GM23338 (cell line): Measurements from ENCODE around the gene SELENOW. TPM values are rescaled to one million over a fixed set of nuclear protein-coding genes. Genes with fewer than 3 reads are reported as not detected.

Source experiments
- ATAC-seq: fragments of 200-7000 bp; cut with Tn5 transposase; 3 replicates; pipeline ENCODE4 v1.9.1; 2020
- DNase-seq: peaks from one replicate; pipeline ENCODE4 v3.0.0-alpha.2; 2015; ENCODE audit warnings: low spot score
- H2AFZ ChIP-seq: fragments of 200-600 bp; sonication (generic); 2 replicates; pipeline ENCODE4 v1.8.0; 2016; ENCODE audit warnings: antibody characterized with exemption, mild to moderate bottlenecking, moderate library complexity
- H3F3A ChIP-seq: fragments of 200-600 bp; sonication (generic); replicated peaks from 2 replicates; pipeline ENCODE4 v1.8.0; 2017; ENCODE audit warnings: antibody characterized with exemption, mixed run types, low read depth
- H3K27ac ChIP-seq: fragments of 200-600 bp; sonication (generic); 2 replicates; pipeline ENCODE4 v1.6.1; 2016; ENCODE audit warnings: low read depth
- H3K27me3 ChIP-seq: fragments of 200-600 bp; sonication (generic); 2 replicates; pipeline ENCODE4 v1.8.0; 2016; ENCODE audit warnings: mild to moderate bottlenecking, mixed run types, moderate library complexity; ENCODE audit not compliant: insufficient read depth
- H3K36me3 ChIP-seq: fragments of 200-600 bp; sonication (generic); 2 replicates; pipeline ENCODE4 v1.8.0; 2016; ENCODE audit warnings: mild to moderate bottlenecking; ENCODE audit not compliant: insufficient read depth
- H3K4me1 ChIP-seq: fragments of 200-600 bp; sonication (generic); 2 replicates; pipeline ENCODE4 v1.8.0; 2016; ENCODE audit warnings: mild to moderate bottlenecking, moderate library complexity; ENCODE audit not compliant: insufficient read depth
- H3K4me2 ChIP-seq: fragments of 200-600 bp; sonication (generic); 2 replicates; pipeline ENCODE4 v1.7.1; 2017; ENCODE audit warnings: mixed run types
- H3K4me3 ChIP-seq: fragments of 200-600 bp; sonication (generic); 2 replicates; pipeline ENCODE4 v1.6.1; 2016; ENCODE audit warnings: mixed run types
- H3K79me2 ChIP-seq: fragments of 200-600 bp; sonication (generic); replicated peaks from 2 replicates; pipeline ENCODE4 v1.8.0; 2017; ENCODE audit warnings: mild to moderate bottlenecking; ENCODE audit not compliant: insufficient read depth
- H3K9me2 ChIP-seq: fragments of 200-600 bp; sonication (generic); 2 replicates; pipeline ENCODE4 v1.8.0; 2017; ENCODE audit not compliant: insufficient read depth
- H4K20me1 ChIP-seq: fragments of 200-600 bp; sonication (generic); replicated peaks from 2 replicates; pipeline ENCODE4 v1.8.0; 2017; ENCODE audit warnings: mild to moderate bottlenecking; ENCODE audit not compliant: insufficient read depth
- H3K27ac Mint-ChIP-seq: 2 replicates; pipeline ENCODE4 v1.8.0; 2020; ENCODE audit warnings: inconsistent platforms, mild to moderate bottlenecking, moderate library complexity, mixed read lengths
- H3K27me3 Mint-ChIP-seq: 3 replicates; pipeline ENCODE4 v1.8.0; 2022; ENCODE audit warnings: low read depth, mild to moderate bottlenecking, moderate library complexity, mixed read lengths, inconsistent platforms; ENCODE audit not compliant: insufficient read depth, poor library complexity
- H3K36me3 Mint-ChIP-seq: 3 replicates; pipeline ENCODE4 v1.8.0; 2021; ENCODE audit warnings: low read depth, mild to moderate bottlenecking, inconsistent platforms, moderate library complexity, mixed read lengths
- H3K4me1 Mint-ChIP-seq: 3 replicates; pipeline ENCODE4 v1.8.0; 2020; ENCODE audit warnings: mild to moderate bottlenecking, inconsistent platforms, mixed read lengths
- H3K4me3 Mint-ChIP-seq: 3 replicates; pipeline ENCODE4 v1.8.0; 2021; ENCODE audit warnings: moderate library complexity, mild to moderate bottlenecking, inconsistent platforms, mixed read lengths
- H3K9me3 Mint-ChIP-seq: 3 replicates; pipeline ENCODE4 v1.8.0; 2020; ENCODE audit warnings: moderate library complexity, mild to moderate bottlenecking, inconsistent platforms, mixed read lengths
- CREB1 ChIP-seq: fragments of 250-450 bp; sonication (Bioruptor Pico); IDR thresholded peaks from 2 replicates; pipeline ENCODE4 v1.5.0; 2020; ENCODE audit warnings: low read depth, mild to moderate bottlenecking, moderate library complexity
- EZH2 ChIP-seq: fragments of 200-600 bp; sonication (generic); IDR thresholded peaks from one replicate; pipeline ENCODE4 v1.8.0; 2017; ENCODE audit warnings: antibody characterized with exemption, mild to moderate bottlenecking, low read depth; ENCODE audit not compliant: unreplicated experiment
- EZH2phosphoT487 ChIP-seq: fragments of 200-600 bp; sonication (generic); IDR thresholded peaks from one replicate; pipeline ENCODE4 v1.8.1; 2018; ENCODE audit warnings: antibody characterized with exemption; ENCODE audit not compliant: unreplicated experiment
- JUNB ChIP-seq: IDR thresholded peaks from one replicate; pipeline ENCODE4 v1.6.1; 2016; ENCODE audit warnings: antibody characterized with exemption; ENCODE audit not compliant: unreplicated experiment
- NANOG ChIP-seq: IDR thresholded peaks from 2 replicates; pipeline ENCODE4 v1.6.1; 2016; ENCODE audit warnings: antibody characterized with exemption, borderline replicate concordance
- POLR2AphosphoS5 ChIP-seq: IDR thresholded peaks from 2 replicates; pipeline ENCODE4 v1.6.1; 2016; ENCODE audit warnings: antibody characterized with exemption, low read depth
- STAT1 ChIP-seq: IDR thresholded peaks from one replicate; pipeline ENCODE4 v1.6.1; 2016; ENCODE audit warnings: antibody characterized with exemption; ENCODE audit not compliant: unreplicated experiment
- ZNF114 ChIP-seq: fragments of 250-450 bp; sonication (Bioruptor Pico); IDR thresholded peaks from 2 replicates; pipeline ENCODE4 v1.5.0; 2020; ENCODE audit warnings: mild to moderate bottlenecking, moderate library complexity
- ZNF331 ChIP-seq: fragments of 250-450 bp; sonication (Bioruptor Pico); IDR thresholded peaks from 2 replicates; pipeline ENCODE4 v1.5.0; 2020; ENCODE audit warnings: low read depth, mild to moderate bottlenecking, moderate library complexity
- polyA plus RNA-seq: library from polyadenylated mRNA; unstranded; fragments of >200 nt; fragmentation: Nextera tagmentation; extraction: Ambion mirVana; gene quantifications from 2 replicates; pipeline ENCODE4 v1.2.1, GENCODE V29; 2016
- total RNA-seq: library from RNA; depleted of rRNA; stranded (reverse); fragments of >200 nt; shearing (Covaris generic); gene quantifications from 2 replicates; pipeline ENCODE4 v1.2.3, GENCODE V29; 2014
- TF ChIP-seq, protein P1 (sequence below): fragments of 250-450 bp; sonication (Bioruptor Pico); IDR thresholded peaks from 2 replicates; pipeline ENCODE4 v1.5.0; 2020; ENCODE audit warnings: mild to moderate bottlenecking, moderate library complexity
- TF ChIP-seq, protein P2 (sequence below): IDR thresholded peaks from 2 replicates; pipeline ENCODE4 v1.6.1; 2016; ENCODE audit warnings: antibody characterized with exemption
- TF ChIP-seq, protein P3 (sequence below), 2 experiments: fragments of 200-600 bp in 1 of 2; sonication (generic) in 1 of 2; conservative IDR thresholded peaks; 2 replicates each; pipeline versions ENCODE4 v1.5.1 to v1.6.1; 2016 to 2017; ENCODE audit warnings: antibody characterized with exemption in 2 of 2, low read depth in 2 of 2, mild to moderate bottlenecking in 2 of 2, moderate library complexity in 1 of 2
- TF ChIP-seq, protein P4 (sequence below): IDR thresholded peaks from one replicate; pipeline ENCODE4 v1.6.1; 2018; ENCODE audit warnings: antibody characterized with exemption; ENCODE audit not compliant: unreplicated experiment

The SELENOW gene
- total and polyA plus RNA-seq, 2 experiments from 2014 or later = 558 to 811 TPM

DNA sequence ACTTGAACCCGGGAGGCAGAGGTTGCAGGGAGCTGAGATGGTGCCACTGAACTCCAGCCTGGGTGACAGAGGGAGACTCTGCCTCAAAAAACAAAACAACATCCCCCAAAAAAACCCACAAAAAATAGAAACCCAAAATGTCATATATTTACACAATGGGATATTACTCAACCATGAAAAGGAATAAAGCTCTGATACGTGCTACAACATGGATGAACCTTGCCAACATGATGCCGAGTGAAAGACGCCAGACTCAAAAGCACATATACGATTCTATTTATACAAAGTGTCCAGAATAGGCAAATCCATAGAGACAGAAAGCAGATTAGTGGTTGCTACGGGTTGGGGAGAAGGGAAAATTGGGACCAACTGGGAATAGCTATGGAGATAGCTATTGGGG, 27.9 kb downstream of the SELENOW start:
- DNase-seq (no peak), ATAC-seq (no peak)
- Histone ChIP-seq H3K4me3 (no peak overlapping the region), H3K27me3 (no peaks in the 10 kb centered on the region), H3K27ac (no peak overlapping the region), H3K4me1 (no peaks in the 10 kb centered on the region), H3F3A (no peaks in the 10 kb centered on the region), H3K9me2 (no peaks in the 10 kb centered on the region), H3K4me2 (no peak overlapping the region), H3K79me2 (no peaks in the 10 kb centered on the region), H4K20me1 (no peaks in the 10 kb centered on the region), H3K36me3 (no peaks in the 10 kb centered on the region), H2AFZ (no peak overlapping the region)
- TF ChIP-seq, protein P1, sequence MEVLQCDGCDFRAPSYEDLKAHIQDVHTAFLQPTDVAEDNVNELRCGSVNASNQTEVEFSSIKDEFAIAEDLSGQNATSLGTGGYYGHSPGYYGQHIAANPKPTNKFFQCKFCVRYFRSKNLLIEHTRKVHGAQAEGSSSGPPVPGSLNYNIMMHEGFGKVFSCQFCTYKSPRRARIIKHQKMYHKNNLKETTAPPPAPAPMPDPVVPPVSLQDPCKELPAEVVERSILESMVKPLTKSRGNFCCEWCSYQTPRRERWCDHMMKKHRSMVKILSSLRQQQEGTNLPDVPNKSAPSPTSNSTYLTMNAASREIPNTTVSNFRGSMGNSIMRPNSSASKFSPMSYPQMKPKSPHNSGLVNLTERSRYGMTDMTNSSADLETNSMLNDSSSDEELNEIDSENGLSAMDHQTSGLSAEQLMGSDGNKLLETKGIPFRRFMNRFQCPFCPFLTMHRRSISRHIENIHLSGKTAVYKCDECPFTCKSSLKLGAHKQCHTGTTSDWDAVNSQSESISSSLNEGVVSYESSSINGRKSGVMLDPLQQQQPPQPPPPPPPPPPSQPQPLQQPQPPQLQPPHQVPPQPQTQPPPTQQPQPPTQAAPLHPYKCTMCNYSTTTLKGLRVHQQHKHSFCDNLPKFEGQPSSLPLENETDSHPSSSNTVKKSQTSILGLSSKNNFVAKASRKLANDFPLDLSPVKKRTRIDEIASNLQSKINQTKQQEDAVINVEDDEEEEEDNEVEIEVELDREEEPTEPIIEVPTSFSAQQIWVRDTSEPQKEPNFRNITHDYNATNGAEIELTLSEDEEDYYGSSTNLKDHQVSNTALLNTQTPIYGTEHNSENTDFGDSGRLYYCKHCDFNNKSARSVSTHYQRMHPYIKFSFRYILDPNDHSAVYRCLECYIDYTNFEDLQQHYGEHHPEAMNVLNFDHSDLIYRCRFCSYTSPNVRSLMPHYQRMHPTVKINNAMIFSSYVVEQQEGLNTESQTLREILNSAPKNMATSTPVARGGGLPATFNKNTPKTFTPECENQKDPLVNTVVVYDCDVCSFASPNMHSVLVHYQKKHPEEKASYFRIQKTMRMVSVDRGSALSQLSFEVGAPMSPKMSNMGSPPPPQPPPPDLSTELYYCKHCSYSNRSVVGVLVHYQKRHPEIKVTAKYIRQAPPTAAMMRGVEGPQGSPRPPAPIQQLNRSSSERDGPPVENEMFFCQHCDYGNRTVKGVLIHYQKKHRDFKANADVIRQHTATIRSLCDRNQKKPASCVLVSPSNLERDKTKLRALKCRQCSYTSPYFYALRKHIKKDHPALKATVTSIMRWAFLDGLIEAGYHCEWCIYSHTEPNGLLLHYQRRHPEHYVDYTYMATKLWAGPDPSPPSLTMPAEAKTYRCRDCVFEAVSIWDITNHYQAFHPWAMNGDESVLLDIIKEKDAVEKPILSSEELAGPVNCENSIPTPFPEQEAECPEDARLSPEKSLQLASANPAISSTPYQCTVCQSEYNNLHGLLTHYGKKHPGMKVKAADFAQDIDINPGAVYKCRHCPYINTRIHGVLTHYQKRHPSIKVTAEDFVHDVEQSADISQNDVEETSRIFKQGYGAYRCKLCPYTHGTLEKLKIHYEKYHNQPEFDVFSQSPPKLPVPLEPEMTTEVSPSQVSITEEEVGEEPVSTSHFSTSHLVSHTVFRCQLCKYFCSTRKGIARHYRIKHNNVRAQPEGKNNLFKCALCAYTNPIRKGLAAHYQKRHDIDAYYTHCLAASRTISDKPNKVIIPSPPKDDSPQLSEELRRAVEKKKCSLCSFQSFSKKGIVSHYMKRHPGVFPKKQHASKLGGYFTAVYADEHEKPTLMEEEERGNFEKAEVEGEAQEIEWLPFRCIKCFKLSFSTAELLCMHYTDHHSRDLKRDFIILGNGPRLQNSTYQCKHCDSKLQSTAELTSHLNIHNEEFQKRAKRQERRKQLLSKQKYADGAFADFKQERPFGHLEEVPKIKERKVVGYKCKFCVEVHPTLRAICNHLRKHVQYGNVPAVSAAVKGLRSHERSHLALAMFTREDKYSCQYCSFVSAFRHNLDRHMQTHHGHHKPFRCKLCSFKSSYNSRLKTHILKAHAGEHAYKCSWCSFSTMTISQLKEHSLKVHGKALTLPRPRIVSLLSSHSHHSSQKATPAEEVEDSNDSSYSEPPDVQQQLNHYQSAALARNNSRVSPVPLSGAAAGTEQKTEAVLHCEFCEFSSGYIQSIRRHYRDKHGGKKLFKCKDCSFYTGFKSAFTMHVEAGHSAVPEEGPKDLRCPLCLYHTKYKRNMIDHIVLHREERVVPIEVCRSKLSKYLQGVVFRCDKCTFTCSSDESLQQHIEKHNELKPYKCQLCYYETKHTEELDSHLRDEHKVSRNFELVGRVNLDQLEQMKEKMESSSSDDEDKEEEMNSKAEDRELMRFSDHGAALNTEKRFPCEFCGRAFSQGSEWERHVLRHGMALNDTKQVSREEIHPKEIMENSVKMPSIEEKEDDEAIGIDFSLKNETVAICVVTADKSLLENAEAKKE (CRISPR knock-in tag) = no peak
- TF ChIP-seq, protein P2, sequence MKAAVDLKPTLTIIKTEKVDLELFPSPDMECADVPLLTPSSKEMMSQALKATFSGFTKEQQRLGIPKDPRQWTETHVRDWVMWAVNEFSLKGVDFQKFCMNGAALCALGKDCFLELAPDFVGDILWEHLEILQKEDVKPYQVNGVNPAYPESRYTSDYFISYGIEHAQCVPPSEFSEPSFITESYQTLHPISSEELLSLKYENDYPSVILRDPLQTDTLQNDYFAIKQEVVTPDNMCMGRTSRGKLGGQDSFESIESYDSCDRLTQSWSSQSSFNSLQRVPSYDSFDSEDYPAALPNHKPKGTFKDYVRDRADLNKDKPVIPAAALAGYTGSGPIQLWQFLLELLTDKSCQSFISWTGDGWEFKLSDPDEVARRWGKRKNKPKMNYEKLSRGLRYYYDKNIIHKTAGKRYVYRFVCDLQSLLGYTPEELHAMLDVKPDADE = no peak
- TF ChIP-seq EZH2 (no peak), ZNF114 (no peak), JUNB (no peak), STAT1 (no peak), CREB1 (CRISPR knock-in tag) (no peak), ZNF331 (CRISPR knock-in tag) (no peak), EZH2phosphoT487 (no peak), POLR2AphosphoS5 (no peak), NANOG (no peak)
- TF ChIP-seq, protein P3, sequence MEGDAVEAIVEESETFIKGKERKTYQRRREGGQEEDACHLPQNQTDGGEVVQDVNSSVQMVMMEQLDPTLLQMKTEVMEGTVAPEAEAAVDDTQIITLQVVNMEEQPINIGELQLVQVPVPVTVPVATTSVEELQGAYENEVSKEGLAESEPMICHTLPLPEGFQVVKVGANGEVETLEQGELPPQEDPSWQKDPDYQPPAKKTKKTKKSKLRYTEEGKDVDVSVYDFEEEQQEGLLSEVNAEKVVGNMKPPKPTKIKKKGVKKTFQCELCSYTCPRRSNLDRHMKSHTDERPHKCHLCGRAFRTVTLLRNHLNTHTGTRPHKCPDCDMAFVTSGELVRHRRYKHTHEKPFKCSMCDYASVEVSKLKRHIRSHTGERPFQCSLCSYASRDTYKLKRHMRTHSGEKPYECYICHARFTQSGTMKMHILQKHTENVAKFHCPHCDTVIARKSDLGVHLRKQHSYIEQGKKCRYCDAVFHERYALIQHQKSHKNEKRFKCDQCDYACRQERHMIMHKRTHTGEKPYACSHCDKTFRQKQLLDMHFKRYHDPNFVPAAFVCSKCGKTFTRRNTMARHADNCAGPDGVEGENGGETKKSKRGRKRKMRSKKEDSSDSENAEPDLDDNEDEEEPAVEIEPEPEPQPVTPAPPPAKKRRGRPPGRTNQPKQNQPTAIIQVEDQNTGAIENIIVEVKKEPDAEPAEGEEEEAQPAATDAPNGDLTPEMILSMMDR (conservative IDR thresholded peaks at IDR 0.05; ENCODE audit: low read depth in 2 of 2) = no peak
- TF ChIP-seq, protein P4, sequence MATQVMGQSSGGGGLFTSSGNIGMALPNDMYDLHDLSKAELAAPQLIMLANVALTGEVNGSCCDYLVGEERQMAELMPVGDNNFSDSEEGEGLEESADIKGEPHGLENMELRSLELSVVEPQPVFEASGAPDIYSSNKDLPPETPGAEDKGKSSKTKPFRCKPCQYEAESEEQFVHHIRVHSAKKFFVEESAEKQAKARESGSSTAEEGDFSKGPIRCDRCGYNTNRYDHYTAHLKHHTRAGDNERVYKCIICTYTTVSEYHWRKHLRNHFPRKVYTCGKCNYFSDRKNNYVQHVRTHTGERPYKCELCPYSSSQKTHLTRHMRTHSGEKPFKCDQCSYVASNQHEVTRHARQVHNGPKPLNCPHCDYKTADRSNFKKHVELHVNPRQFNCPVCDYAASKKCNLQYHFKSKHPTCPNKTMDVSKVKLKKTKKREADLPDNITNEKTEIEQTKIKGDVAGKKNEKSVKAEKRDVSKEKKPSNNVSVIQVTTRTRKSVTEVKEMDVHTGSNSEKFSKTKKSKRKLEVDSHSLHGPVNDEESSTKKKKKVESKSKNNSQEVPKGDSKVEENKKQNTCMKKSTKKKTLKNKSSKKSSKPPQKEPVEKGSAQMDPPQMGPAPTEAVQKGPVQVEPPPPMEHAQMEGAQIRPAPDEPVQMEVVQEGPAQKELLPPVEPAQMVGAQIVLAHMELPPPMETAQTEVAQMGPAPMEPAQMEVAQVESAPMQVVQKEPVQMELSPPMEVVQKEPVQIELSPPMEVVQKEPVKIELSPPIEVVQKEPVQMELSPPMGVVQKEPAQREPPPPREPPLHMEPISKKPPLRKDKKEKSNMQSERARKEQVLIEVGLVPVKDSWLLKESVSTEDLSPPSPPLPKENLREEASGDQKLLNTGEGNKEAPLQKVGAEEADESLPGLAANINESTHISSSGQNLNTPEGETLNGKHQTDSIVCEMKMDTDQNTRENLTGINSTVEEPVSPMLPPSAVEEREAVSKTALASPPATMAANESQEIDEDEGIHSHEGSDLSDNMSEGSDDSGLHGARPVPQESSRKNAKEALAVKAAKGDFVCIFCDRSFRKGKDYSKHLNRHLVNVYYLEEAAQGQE = no peak
- H3K4me3 Mint-ChIP-seq = no peak overlapping the region
- H3K4me1 Mint-ChIP-seq = no peaks in the 10 kb centered on the region
- H3K36me3 Mint-ChIP-seq = no peaks in the 10 kb centered on the region
- no peak overlapping the region for H3K27ac Mint-ChIP-seq
- H3K9me3 Mint-ChIP-seq = no peaks in the 10 kb centered on the region
- peaks cover 6% of the 10 kb centered on the region for H3K27me3 Mint-ChIP-seq
